ENCODE data around the gene SYNJ2. TPM values are rescaled to one million over a fixed set of nuclear protein-coding genes. Genes with fewer than 3 reads are reported as not detected.

SYNJ2 gene
- total RNA-seq, 1 donor from 2014 or later = 7.5 TPM

- no peak for DNase-seq (ENCODE audit: low spot score)
Measured at GRCh38 chr6:158026901-158027589, 45.4 kb downstream of the SYNJ2 start.

DNA sequence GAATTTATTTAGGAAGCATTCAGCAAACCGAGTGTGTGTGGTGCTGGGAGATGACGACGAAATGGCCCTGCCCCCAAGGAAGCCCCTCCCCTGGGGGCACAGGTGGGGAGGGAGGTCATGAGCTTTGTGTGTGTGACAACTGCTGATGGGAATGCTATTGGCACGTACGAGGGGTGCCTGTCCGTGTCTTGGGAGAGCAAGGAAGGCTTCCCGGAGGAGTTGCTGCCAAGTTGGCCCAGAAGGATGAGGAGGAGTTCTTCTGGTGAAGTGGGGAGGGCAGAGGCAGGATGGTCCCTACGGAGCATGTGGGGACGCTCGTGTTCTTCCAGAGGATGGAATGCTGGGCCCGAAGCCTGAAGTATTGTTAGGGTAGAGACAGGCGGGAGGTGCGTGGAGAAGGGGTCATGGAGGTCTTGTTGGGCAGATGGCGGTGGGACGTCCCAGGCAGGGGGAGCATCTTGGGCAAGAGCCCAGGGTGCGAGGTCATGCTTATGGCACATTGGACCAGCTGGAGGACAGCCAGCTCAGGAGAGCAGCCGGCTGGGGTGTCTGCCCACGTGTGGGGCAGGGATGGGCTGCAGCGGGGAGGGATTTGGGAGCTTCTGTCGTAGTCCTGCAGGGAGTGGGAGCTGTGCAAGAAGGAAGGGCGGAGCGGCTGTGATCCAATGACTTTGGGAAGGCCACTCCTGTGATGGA, 46.1 kb downstream of the SYNJ2 start:
- no peak for DNase-seq (ENCODE audit: low spot score)

DNA sequence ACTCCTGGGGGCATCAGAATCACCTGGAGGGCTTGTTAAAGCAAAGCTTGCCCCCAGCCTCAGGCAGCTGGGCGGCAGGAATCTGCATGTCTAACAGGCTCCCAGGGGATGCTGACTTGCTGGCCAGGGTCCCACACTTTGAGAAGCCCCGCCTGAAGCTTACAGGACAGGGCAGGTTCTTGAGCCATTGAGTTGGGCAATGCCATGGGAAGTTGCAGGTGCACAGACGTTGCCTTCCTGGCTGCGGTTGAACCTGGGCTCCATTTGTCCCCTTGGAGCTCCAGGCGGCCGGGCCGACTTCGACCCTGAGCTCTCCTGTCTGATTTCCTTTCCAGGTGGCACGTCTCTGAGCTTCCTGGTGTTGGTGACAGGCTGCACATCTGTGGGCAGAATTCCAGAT, 46.8 kb downstream of the SYNJ2 start:
- no peak for DNase-seq (ENCODE audit: low spot score)

DNA sequence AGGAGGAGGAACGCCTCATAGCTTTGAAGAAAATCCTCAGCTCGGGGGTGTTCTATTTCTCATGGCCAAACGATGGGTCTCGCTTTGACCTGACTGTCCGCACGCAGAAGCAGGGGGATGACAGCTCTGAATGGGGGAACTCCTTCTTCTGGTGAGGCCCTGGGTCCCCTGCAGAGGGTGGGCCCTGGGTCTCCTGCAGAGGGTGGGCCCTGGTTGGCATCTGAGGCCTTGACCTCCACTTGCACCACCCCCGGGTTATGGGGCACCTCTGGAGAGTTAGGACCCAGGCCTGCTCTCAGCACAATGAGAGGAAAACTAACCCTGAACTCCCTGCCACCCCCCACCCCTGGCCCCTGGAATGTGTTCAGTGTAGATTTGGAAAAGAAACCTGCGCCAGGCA, 47.2 kb downstream of the SYNJ2 start:
- DNase-seq (ENCODE audit: low spot score) = no peak

DNA sequence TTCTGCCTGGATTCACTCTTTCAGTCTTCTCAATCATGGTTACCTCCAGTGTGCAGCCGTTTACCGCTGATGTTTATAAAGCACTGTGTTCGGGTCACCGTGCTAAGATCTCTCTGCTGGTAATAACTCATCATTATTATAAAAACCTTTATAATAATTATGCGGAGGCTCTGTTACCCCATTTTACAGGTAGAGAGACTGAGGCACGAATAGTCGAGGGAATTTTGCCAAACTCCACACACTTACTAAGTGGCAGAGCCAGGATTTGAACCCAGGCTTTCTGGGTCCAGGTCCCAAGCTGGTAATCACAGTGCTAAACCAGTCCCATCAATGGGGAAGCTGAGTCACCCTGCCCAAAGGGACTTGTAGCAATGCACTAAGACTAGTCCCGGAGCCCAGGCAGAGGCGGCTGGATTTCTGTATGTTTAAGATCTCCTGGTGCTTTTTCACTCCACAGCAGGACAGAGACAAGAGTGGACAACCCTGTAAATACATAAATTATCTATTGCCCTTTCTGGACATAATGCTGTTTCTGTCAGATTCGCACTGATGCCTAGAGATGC, 48.1 kb downstream of the SYNJ2 start:
- DNase-seq (ENCODE audit: low spot score) = no peak

GRCh38 chr6:158030380-158031300, 49.0 kb downstream of the SYNJ2 start:
- DNase-seq (ENCODE audit: low spot score) = peak; percentile 33

- peak; percentile 90 for DNase-seq (ENCODE audit: low spot score)
Measured at GRCh38 chr6:158031381-158032353, 50.0 kb downstream of the SYNJ2 start.

DNA sequence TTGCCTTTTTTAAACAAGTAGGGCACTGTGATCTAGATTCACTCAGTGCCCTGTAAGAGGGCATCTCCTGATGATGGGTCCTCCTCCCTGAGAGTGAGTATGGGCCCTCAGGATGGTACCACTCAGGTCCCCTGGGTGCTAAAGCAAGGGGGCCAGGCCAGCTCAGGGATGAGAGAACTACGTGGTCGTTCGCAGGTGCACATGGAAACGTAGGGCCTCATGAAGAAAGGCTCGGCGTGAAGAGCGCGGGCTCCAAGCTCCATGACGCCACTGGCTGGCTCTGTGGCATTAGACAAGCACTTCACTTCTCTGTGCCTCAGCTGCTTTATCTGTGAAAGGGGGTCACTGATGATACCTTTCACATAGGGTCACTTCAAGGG, 50.7 kb downstream of the SYNJ2 start:
- DNase-seq (ENCODE audit: low spot score) = peak; percentile 49

- DNase-seq (ENCODE audit: low spot score) = peak; percentile 75
Measured at GRCh38 chr6:158033077-158033750, 51.6 kb downstream of the SYNJ2 start.

DNA sequence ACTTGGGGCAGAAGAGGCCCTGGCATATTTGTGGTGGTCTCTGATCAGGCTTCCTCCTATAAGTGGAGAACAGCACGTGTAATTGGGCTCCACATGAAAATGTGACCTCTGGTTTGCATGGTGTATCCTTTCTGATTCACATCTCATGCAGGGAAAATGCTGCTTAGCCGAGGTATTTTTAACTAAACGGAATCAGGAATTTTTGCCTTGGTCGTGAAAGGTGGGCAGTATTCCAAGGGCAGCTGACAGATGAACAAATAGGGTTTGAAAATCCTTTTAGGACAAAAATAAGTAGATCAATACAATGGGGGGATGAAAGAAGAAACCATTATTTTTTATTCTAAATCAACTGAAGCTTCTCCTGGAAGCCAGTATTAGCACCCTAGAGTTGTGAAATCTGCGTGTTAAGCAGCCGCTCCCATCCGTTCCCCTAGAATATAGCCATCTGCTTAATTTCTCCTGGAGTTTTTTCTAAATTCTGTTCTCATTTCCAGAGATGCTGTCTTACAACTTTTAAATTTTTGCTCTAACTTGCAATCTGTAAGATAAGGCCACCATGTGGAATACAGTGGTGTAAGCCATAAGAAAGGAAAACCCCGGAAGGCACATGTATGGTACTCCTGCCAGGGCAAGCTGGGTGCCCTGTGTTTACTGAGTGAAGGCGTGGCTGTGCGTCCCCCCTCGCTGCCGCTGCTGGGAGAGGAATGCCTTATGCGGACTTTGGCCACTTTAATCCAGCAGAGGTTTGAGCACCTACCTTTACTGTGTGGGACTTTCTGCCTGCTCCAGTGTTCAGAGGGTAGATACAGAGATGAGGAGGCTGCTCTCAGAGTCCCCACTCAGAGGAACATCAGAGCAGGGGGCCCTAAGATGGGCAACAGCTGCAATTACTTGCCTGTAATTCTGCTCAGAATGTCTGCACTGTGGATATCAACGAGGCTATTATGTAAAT, 52.4 kb downstream of the SYNJ2 start:
- peak; percentile 64 for DNase-seq (ENCODE audit: low spot score)

- no peak for DNase-seq (ENCODE audit: low spot score)
Measured at GRCh38 chr6:158036261-158036660, 54.6 kb downstream of the SYNJ2 start.

- no peak for DNase-seq (ENCODE audit: low spot score)
Measured at GRCh38 chr6:158037021-158037420, 55.4 kb downstream of the SYNJ2 start.

- peak; percentile 78 for DNase-seq (ENCODE audit: low spot score)
Measured at GRCh38 chr6:158037771-158038170, 56.1 kb downstream of the SYNJ2 start.

- DNase-seq (ENCODE audit: low spot score) = peak; percentile 85
Measured at GRCh38 chr6:158038291-158039177, 56.9 kb downstream of the SYNJ2 start.

DNA sequence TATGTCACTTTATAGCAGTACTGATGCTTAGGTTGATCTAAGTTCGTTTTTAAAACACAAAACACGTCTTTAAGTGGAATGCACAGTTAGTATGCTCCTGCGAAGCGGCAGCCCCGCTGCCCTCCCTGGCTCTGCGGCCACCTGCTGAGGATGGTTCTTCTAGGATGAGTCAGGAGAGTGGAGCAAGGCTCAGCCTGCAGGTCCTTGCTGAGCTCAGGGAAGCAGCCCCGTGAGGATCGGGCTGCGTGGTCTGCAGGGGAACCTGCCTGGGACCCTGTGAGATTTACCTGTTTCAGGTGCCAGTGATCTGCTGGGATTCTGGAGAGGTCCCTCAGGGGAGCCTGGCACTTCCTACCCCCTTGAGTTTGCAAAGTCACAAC, 57.5 kb downstream of the SYNJ2 start:
- peak; percentile 81 for DNase-seq (ENCODE audit: low spot score)

DNA sequence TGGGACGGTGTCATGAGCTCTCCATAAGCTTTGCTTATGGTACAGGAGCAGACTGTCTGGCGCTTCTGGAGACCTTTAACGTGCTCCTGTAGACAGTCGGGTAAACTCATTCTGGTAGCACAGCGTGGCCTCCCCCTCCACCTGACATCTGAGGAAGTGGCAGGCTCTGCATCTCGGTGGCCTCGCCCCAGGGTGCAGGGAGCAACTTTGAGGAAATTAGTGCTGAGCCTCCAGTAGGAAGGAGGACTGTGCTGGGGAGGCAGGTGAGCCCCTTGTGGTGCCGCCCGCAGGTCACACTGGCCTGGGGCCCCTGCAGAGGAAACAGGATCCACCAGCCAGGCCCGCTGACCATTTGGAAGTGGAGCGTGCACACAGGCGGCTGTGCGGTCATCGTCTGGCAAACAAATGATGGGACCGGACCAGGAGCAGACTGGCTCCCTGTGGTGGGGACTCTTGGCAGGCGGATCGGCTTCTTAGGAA, 57.9 kb downstream of the SYNJ2 start:
- DNase-seq (ENCODE audit: low spot score) = peak; percentile 81

- DNase-seq (ENCODE audit: low spot score) = no peak
Measured at GRCh38 chr6:158040051-158040803, 58.6 kb downstream of the SYNJ2 start.

All from mesenteric fat pad (tissue), 1 donor.